ENCODE data around the gene THAP4.
A peak's percentile ranks its signal among the peaks of the same experiment; 100 is the strongest.

THAP4 gene, protein sequence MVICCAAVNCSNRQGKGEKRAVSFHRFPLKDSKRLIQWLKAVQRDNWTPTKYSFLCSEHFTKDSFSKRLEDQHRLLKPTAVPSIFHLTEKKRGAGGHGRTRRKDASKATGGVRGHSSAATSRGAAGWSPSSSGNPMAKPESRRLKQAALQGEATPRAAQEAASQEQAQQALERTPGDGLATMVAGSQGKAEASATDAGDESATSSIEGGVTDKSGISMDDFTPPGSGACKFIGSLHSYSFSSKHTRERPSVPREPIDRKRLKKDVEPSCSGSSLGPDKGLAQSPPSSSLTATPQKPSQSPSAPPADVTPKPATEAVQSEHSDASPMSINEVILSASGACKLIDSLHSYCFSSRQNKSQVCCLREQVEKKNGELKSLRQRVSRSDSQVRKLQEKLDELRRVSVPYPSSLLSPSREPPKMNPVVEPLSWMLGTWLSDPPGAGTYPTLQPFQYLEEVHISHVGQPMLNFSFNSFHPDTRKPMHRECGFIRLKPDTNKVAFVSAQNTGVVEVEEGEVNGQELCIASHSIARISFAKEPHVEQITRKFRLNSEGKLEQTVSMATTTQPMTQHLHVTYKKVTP

GRCh38 chr2:241637018-241637794, at the start of gene THAP4, which contains the start of gene ATG4B:
THAP4 (minus strand) TSS chr2:241637158; CDS start chr2:241637017, 141 bp downstream.
ATG4B (plus strand) TSS chr2:241637693; CDS start chr2:241637715, 22 bp downstream.
- peak; percentile 64 for DNase-seq

- DNase-seq: no peak
Observed at GRCh38 chr2:241686324-241686649, 49.3 kb upstream of the THAP4 start.

- no peak for DNase-seq
Observed at GRCh38 chr2:241680827-241681599, 44.1 kb upstream of the THAP4 start.

DNA sequence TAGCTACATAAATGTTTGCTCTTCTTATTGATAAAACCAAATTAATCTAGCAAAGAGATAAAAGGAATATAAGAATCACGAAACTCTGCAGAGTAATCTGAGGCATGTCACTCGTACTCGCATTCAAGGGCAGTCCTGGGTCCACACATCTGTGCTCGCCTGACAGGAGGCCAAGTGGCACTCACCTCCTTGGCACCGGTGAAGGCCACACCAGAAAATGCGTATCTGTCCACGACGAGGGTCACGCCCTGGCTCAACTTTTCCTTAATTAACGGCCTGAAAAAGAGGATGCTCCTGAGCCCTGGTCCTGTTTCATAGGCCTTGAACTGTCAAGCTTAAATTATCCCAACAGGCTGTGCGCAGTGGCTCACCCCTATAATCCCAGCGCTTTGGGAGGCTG, 43.1 kb upstream of the THAP4 start:
- no peak for DNase-seq

GRCh38 chr2:241678784-241679540, 42.0 kb upstream of the THAP4 start:
- no peak for DNase-seq

- DNase-seq: no peak
Observed at GRCh38 chr2:241678307-241678706, 41.3 kb upstream of the THAP4 start.

DNA sequence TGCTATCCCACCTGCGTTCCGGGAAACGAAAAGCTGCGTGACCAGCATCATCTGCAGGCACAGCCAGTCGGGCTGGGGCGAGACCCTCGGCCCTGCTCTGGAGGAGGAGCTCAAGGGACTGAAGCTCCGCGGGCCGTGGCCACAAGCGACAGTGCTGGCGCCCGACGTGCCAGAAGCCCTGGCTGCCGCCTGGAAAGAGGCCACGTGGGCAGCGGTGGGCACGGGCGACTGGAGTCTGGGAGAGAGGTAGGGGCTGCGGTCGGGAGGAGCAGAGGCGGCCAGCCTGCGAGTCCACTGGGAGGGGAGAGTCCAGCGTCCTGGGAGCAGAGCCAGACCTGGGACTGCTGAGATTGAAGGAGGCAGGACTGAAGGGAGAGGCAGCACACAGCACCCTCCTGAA, 40.4 kb upstream of the THAP4 start:
- no peak for DNase-seq

GRCh38 chr2:241676665-241677064, 39.7 kb upstream of the THAP4 start:
- no peak for DNase-seq

DNA sequence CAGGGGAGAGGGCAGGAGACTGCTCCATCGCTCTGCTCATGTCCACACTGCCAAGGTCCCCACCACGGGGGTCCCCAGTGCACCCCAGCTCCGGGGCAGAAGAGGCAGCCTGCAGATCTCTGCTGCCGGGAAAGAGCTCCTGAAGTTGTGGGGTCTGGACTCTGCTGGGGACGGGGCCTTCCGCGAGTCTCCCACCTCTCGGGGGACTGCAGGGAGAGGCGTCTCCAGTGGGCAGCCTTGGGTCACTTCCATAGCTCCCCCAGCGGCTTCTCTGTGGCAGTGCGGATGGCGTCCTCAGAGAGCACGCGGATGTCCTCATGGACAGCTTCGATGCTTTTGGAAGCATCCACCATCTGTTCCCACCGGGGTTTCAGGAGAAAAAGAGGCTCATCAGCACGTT, 38.9 kb upstream of the THAP4 start:
- DNase-seq: no peak

GRCh38 chr2:241673797-241674725, 37.1 kb upstream of the THAP4 start:
- no peak for DNase-seq

GRCh38 chr2:241673189-241673663, 36.3 kb upstream of the THAP4 start:
- no peak for DNase-seq

DNA sequence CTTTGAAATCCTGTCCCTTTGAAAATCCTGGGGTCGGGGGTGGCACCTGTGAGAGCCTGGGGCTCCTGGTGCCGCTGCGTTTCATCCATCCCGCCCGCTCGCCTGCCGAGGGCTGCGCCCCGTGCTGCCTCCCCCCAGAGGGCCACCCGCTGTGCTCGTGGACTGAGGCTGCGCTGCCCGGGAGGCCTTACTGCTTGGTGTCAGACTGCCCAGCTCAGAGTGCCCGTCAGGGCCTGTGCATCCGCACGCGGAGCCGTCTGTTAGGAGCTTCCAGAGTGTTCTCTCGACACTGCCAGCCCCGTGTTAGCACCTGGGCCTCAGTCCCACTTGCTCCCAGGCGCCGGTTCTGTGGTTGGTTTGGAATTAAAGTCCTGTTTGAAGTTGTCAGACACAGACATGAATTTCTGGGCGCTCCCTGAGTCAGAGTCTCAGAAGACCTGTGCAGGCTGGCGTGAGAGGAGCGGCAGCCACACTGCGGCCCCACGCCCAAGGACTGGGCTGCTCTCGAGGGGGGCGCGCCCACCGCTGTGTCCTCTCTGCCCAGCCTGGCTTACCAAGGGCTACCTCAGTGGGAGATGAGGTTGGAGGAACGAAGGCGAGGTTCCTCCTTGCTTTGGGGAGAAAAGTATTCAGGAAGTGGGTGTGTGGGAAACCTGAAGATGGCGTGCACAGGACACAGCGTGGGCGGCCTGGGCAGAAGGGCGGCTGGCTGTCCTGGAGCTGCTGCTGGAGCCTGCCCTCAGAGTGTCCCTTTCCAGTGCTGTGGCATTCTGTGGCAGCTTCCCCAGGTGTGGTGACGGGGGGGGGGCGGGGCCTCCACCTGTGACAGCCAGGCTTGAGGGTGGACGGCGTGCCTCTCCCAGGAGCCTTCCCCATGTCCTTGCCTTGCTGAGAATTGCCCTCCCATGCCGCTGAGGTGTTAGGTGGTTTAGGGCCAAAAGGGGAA, 35.6 kb upstream of the THAP4 start:
- DNase-seq: no peak

GRCh38 chr2:241671457-241672240, 34.7 kb upstream of the THAP4 start:
- no peak for DNase-seq

DNA sequence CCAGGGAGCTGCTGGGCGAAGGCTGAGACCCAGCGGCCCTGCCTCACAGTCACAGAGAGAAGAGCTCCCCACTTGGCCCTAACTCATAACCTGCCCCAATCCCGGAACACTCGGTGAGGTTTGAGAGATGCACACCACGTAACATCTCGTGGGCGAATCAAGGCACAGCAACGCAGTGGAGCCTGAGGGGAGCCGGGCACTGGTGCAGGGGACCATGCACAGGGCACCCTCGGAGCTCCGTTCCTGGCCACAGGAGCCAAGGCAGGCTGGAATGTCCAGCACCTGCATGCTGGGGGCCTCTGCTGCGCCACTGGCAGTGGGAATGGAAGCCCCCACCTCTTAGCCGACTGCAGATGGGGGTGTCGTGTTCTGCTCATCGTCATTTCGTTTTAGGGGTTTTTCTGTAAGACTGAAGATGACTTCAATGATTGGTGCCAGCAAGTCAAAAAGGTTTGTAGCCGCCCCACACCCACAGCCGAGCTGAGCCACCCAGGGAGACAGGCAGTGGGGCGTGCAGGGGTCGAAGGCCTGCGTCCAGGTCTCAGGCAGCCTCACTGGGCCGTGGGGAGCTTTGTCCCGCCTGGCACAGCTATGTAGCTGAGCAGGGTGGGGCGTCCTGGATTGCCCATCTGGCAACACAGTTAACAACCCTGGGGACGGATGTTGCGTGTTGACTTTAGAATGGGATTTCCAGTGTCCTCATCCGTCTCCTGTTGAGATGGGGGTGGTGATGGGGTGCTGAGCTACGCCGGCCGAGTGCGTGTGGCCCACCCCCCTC, 33.6 kb upstream of the THAP4 start:
- no peak for DNase-seq

- DNase-seq: no peak
Observed at GRCh38 chr2:241668839-241669238, 31.9 kb upstream of the THAP4 start.

GRCh38 chr2:241668354-241668753, 31.4 kb upstream of the THAP4 start:
- DNase-seq: no peak

DNA sequence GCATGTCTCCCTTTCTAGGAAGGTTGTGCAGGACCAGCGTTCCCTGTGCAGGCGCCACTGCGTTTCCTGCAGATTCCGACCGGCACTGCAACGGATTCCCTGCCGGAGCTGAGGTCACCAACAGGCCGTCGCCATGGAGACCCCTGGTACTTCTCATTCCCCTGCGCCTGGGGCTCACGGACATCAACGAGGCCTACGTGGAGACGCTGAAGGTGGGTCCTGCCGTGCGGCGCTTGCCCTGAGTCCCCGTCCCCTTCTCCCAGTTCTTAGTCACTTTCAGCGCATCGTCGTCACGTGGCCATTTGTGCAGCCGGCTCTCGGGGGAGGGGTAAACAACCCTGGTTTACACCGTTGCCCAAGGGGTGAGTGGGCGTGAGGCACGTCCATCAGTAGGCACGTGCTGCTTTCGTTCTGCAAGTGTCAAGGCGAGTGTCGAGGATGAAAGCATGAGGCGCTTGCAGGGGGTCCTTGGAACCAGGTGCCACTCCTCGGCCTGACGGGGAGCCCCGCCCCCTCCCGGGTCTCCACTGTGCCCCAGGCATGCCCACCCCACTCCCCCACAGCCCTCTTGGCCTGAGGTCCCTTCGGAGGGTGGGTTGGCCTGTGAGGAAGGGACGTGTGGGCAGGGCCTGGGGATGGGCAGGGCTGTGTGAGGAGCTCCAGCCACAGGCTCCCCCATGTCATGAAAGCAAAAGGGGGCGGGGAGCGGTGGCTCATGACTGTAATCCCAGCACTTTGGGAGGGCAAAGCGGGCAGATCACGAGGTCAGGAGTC, 29.9 kb upstream of the THAP4 start:
- no peak for DNase-seq
